8988T (cell line): ENCODE results near the gene MZT2A.
"Not testable (repeated sequence)": the region's sequence is repeated elsewhere in the genome, so short reads cannot be mapped to it uniquely, and the experiment has no call there.

Experiments
- DNase-seq: peaks from one replicate; pipeline ENCODE4 v3.0.0; 2011

Gene MZT2A

GRCh38 chr2:131490616-131491468, 1.4 kb downstream of the MZT2A start:
- DNase-seq: not testable (repeated sequence)

- no peak for DNase-seq
Observed at GRCh38 chr2:131488306-131489205, 3.6 kb downstream of the MZT2A start.

GRCh38 chr2:131486201-131486902, 5.8 kb downstream of the MZT2A start:
- not testable (repeated sequence) for DNase-seq

- not testable (repeated sequence) for DNase-seq
Observed at GRCh38 chr2:131484906-131485460, 7.2 kb downstream of the MZT2A start.

- DNase-seq: not testable (repeated sequence)
Observed at GRCh38 chr2:131483981-131484820, 8.0 kb downstream of the MZT2A start.

- not testable (repeated sequence) for DNase-seq
Observed at GRCh38 chr2:131482506-131483155, 9.6 kb downstream of the MZT2A start.

- DNase-seq: not testable (repeated sequence)
Observed at GRCh38 chr2:131480351-131480750, 11.8 kb downstream of the MZT2A start.

GRCh38 chr2:131478850-131479461, 13.2 kb downstream of the MZT2A start:
- not testable (repeated sequence) for DNase-seq

- DNase-seq: not testable (repeated sequence)
Observed at GRCh38 chr2:131478074-131478849, 13.9 kb downstream of the MZT2A start.

- DNase-seq: not testable (repeated sequence)
Observed at GRCh38 chr2:131477227-131477626, 15.0 kb downstream of the MZT2A start.

GRCh38 chr2:131476363-131476762, 15.8 kb downstream of the MZT2A start:
- DNase-seq: not testable (repeated sequence)

- no peak for DNase-seq
Observed at GRCh38 chr2:131475831-131476230, 16.4 kb downstream of the MZT2A start, which contains the start of gene TUBA3D. TSS of gene TUBA3D (plus strand) at chr2:131476119. CDS start at chr2:131476200, 81 bp downstream.

GRCh38 chr2:131473266-131473665, 18.9 kb downstream of the MZT2A start:
- not testable (repeated sequence) for DNase-seq

GRCh38 chr2:131471624-131472023, 20.6 kb downstream of the MZT2A start:
- DNase-seq: not testable (repeated sequence)

- not testable (repeated sequence) for DNase-seq
Observed at GRCh38 chr2:131470944-131471343, 21.3 kb downstream of the MZT2A start.

GRCh38 chr2:131467722-131468121, 24.5 kb downstream of the MZT2A start:
- DNase-seq: not testable (repeated sequence)

GRCh38 chr2:131454914-131455313, 37.3 kb downstream of the MZT2A start:
- DNase-seq: not testable (repeated sequence)

- DNase-seq: not testable (repeated sequence)
Observed at GRCh38 chr2:131451265-131451949, 40.8 kb downstream of the MZT2A start.

- not testable (repeated sequence) for DNase-seq
Observed at GRCh38 chr2:131447981-131448380, 44.2 kb downstream of the MZT2A start.
